Measurements from ENCODE around the gene MRPL3. TPM values are rescaled to one million over a fixed set of nuclear protein-coding genes. Genes with fewer than 3 reads are reported as not detected.

MRPL3 gene
- polyA plus RNA-seq, 3 donors, result 20.9 to 66.3 (median 62.9) TPM

DNA sequence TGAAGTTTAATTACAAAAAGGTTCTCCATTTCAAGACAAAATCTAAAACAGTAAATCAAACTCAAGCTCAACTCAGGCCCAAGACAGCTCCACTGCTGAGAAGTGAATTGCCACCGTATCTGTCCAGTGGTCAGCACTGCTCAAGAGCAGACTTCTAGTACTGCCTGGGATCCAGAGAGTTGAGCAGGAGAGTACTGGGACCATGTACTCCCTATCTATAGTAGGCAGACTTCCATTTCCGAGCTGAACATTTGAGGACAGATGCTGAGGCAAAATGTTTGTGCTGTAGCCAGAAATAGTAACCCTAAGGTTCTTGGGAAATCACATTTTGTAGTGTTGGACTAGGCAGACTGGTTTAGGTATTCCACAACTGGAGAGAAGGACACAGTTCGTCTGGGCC, 44.1 kb downstream of the MRPL3 start:
- WGBS (ENCODE audit: insufficient coverage), result 93% methylated on average over 2 of the region's 3 CpGs
- H3K36me3 ChIP-seq (replicated peaks in 1 of 2; ENCODE audit: control insufficient read depth in 1 of 2, insufficient read depth in 2 of 2, low read length in 2 of 2), result peaks cover 21 to 45% of the 10 kb centered on the region in 2 donors
- Mint-ChIP-seq H3K4me1 (no peaks in the 10 kb centered on the region), H3K27ac (no peak overlapping the region), H3K36me3 (peaks cover 40 to 41% of the 10 kb centered on the region in 2 donors), H3K4me3 (no peak overlapping the region), H3K9me3 (peaks cover 0 to 3% (median 0%) of the 10 kb centered on the region in 7 donors), H3K27me3 (ENCODE audit: low read depth in 3 of 3) (no peaks in the 10 kb centered on the region)
- H2AFZ ChIP-seq (ENCODE audit: insufficient read depth, low read depth, low read length, poor library complexity, severe bottlenecking), result no peak overlapping the region
- H3K4me3 ChIP-seq (replicated peaks in 1 of 3; ENCODE audit: low read depth in 2 of 3, low read length in 3 of 3), result no peak overlapping the region
- no peaks in the 10 kb centered on the region for H3K9me3 ChIP-seq (replicated peaks in 1 of 2; ENCODE audit: control insufficient read depth in 1 of 2, insufficient read depth in 1 of 2, low read length in 2 of 2)
- H3K4me2 ChIP-seq (replicated peaks; ENCODE audit: extremely low read depth, low read length, poor library complexity, severe bottlenecking), result no peak overlapping the region
- no peak overlapping the region for H3K9ac ChIP-seq (ENCODE audit: insufficient read depth, low read length, poor library complexity, severe bottlenecking)
- DNase-seq, result no peak
- intact Hi-C loops (cut with micrococcal nuclease), result no loop called here
- no peaks in the 10 kb centered on the region for H4K20me1 ChIP-seq (ENCODE audit: insufficient read depth, low read length)
- H3K4me1 ChIP-seq (ENCODE audit: control insufficient read depth in 1 of 2, insufficient read depth in 2 of 2, low read length in 2 of 2), result no peaks in the 10 kb centered on the region
- H3K27me3 ChIP-seq (ENCODE audit: control insufficient read depth in 2 of 2, insufficient read depth in 2 of 2, low read length in 2 of 2), result no peaks in the 10 kb centered on the region
- TF ChIP-seq, protein P1, sequence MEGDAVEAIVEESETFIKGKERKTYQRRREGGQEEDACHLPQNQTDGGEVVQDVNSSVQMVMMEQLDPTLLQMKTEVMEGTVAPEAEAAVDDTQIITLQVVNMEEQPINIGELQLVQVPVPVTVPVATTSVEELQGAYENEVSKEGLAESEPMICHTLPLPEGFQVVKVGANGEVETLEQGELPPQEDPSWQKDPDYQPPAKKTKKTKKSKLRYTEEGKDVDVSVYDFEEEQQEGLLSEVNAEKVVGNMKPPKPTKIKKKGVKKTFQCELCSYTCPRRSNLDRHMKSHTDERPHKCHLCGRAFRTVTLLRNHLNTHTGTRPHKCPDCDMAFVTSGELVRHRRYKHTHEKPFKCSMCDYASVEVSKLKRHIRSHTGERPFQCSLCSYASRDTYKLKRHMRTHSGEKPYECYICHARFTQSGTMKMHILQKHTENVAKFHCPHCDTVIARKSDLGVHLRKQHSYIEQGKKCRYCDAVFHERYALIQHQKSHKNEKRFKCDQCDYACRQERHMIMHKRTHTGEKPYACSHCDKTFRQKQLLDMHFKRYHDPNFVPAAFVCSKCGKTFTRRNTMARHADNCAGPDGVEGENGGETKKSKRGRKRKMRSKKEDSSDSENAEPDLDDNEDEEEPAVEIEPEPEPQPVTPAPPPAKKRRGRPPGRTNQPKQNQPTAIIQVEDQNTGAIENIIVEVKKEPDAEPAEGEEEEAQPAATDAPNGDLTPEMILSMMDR (IDR thresholded peaks at IDR 0.05), result no peak
- H3K27ac ChIP-seq (ENCODE audit: low read depth in 1 of 2, low read length in 2 of 2), result no peak overlapping the region
- H3K79me2 ChIP-seq (ENCODE audit: insufficient read depth, low read length), result no peaks in the 10 kb centered on the region

DNA sequence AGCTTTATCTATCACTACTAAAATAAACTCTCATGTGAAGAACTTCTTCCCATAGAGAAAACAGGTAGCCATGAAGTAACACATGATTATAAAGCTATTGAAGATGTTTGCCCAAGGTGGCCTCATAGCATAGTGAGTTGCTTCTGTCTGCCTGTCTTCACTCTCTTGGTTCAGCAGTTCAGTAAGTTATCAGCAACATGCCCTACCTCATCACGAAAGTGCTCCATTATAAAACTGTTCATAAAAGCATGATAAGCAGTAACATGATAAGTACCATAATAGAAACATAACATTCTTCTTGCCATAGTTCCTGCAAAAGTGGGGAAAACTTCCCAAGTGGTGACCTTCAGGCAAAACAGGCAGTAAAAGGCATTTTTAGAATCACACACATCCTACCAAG, 45.6 kb downstream of the MRPL3 start:
- Histone ChIP-seq H3K79me2 (ENCODE audit: insufficient read depth, low read length) (no peaks in the 10 kb centered on the region), H3K4me2 (replicated peaks; ENCODE audit: extremely low read depth, low read length, poor library complexity, severe bottlenecking) (no peak overlapping the region), H3K9me3 (replicated peaks in 1 of 2; ENCODE audit: control insufficient read depth in 1 of 2, insufficient read depth in 1 of 2, low read length in 2 of 2) (no peaks in the 10 kb centered on the region), H3K9ac (ENCODE audit: insufficient read depth, low read length, poor library complexity, severe bottlenecking) (no peak overlapping the region), H3K27ac (ENCODE audit: low read depth in 1 of 2, low read length in 2 of 2) (no peak overlapping the region), H3K4me1 (ENCODE audit: control insufficient read depth in 1 of 2, insufficient read depth in 2 of 2, low read length in 2 of 2) (no peaks in the 10 kb centered on the region), H3K27me3 (ENCODE audit: control insufficient read depth in 2 of 2, insufficient read depth in 2 of 2, low read length in 2 of 2) (no peaks in the 10 kb centered on the region), H3K4me3 (replicated peaks in 1 of 3; ENCODE audit: low read depth in 2 of 3, low read length in 3 of 3) (no peak overlapping the region), H2AFZ (ENCODE audit: insufficient read depth, low read depth, low read length, poor library complexity, severe bottlenecking) (no peak overlapping the region), H4K20me1 (ENCODE audit: insufficient read depth, low read length) (no peaks in the 10 kb centered on the region), H3K36me3 (replicated peaks in 1 of 2; ENCODE audit: control insufficient read depth in 1 of 2, insufficient read depth in 2 of 2, low read length in 2 of 2) (peaks cover 13 to 30% of the 10 kb centered on the region in 2 donors)
- DNase-seq, result no peak
- Mint-ChIP-seq H3K4me3 (no peak overlapping the region), H3K36me3 (peaks cover 29 to 30% of the 10 kb centered on the region in 2 donors), H3K27me3 (ENCODE audit: low read depth in 3 of 3) (no peaks in the 10 kb centered on the region), H3K9me3 (peaks cover 0 to 3% (median 0%) of the 10 kb centered on the region in 7 donors), H3K27ac (no peak overlapping the region), H3K4me1 (no peaks in the 10 kb centered on the region)
- intact Hi-C loops (cut with micrococcal nuclease), result no loop called here
- TF ChIP-seq, protein P1 (IDR thresholded peaks at IDR 0.05), result no peak
- 100% methylated on average over 1 of the region's 1 CpG for WGBS (ENCODE audit: insufficient coverage)

Measured in CD14-positive monocyte (primary cell).